Urinary bladder (tissue), 4 donors: ENCODE measurements around the gene CHN2. TPM values are rescaled to one million over a fixed set of nuclear protein-coding genes. Genes with fewer than 3 reads are reported as not detected.
A peak's percentile ranks its signal among the peaks of the same experiment; 100 is the strongest.

ENCODE experiments used
- DNase-seq: peaks from one replicate; pipeline ENCODE4 v3.0.0-alpha.2; 2015; ENCODE audit errors: extremely low spot score
- H3K27ac ChIP-seq: one replicate; pipeline ENCODE4 v1.5.1; 2013; ENCODE audit warnings: low read depth, mild to moderate bottlenecking, moderate library complexity
- H3K36me3 ChIP-seq: one replicate; pipeline ENCODE4 v1.6.1; 2013; ENCODE audit warnings: mild to moderate bottlenecking, moderate library complexity; ENCODE audit not compliant: insufficient read depth
- H3K4me1 ChIP-seq: one replicate; pipeline ENCODE4 v1.6.1; 2013; ENCODE audit warnings: mild to moderate bottlenecking, moderate library complexity; ENCODE audit not compliant: insufficient read depth
- H3K4me3 ChIP-seq: one replicate; pipeline ENCODE4 v1.5.1; 2013; ENCODE audit warnings: low read depth, low read length
- WGBS: extraction: QIAGEN DNeasy Blood & Tissue Kit; methylation state at CpG from one replicate; pipeline ENCODE4 v1.1.7; 2013; 5-methylcytosine and 5-hydroxymethylcytosine counted together
- polyA plus RNA-seq: library from polyadenylated mRNA; stranded (reverse); fragments of 200-250 nt; gene quantifications from one replicate; pipeline ENCODE4 v1.2.3, GENCODE V29; 2013
- total RNA-seq: library from RNA; depleted of rRNA; stranded (reverse); fragments of >200 nt; gene quantifications from one replicate; pipeline ENCODE4 v1.2.3, GENCODE V29; 2014
- donor health status: healthy with polysubstance abuse.
- donor health status: healthy.

The CHN2 gene
- total and polyA plus RNA-seq, 2 donors: 6.8 to 14.5 TPM

DNA sequence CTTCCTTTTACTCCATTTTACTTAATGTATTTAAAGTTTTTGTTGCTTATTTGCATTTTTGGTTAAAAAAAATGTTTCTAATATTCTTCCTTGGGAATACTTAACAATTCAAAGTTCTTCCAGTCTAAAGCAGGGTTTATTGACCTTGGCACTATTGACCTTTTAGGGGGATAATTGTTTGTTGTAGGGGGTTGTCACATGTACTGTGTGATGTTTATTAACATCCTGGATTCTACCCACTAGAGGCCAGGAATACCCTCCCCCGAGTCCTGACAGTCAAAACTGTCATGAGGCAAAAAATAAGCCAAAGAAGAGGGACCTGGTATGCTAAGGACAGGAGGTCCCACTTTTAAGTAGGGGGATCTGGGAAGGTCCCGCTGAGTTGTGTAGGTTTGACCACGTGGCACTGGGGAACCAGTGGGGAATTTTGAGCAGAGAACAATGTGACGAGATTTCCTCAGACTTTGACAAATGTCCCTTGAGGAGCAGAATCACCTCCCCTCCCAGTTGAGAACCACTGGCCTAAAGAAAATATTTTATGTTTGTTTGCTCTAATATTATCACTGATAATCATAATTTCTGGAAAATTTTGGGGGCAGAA, 190.7 kb downstream of the CHN2 start:
- no peaks in the 10 kb centered on the region for H3K4me1 ChIP-seq
- no peak for DNase-seq
- H3K36me3 ChIP-seq: no peaks in the 10 kb centered on the region
- H3K4me3 ChIP-seq: no peak overlapping the region
- 86% methylated on average over 4 of the region's 4 CpGs for WGBS
- no peak overlapping the region for H3K27ac ChIP-seq

- no peaks in the 10 kb centered on the region for H3K36me3 ChIP-seq
- no peak for DNase-seq
- no peak overlapping the region for H3K27ac ChIP-seq
- H3K4me3 ChIP-seq: no peak overlapping the region
- whole genome bisulfite sequencing: 64% methylated on average over 4 of the region's 4 CpGs
- H3K4me1 ChIP-seq: no peaks in the 10 kb centered on the region
These were observed 191.7 kb downstream of the CHN2 start for GRCh38 chr7:29386196-29386765.

- Histone ChIP-seq H3K27ac (no peak overlapping the region), H3K36me3 (no peaks in the 10 kb centered on the region), H3K4me3 (no peak overlapping the region), H3K4me1 (no peaks in the 10 kb centered on the region)
- no peak for DNase-seq
- 57% methylated on average over 1 of the region's 1 CpG for WGBS
These were observed 196.7 kb downstream of the CHN2 start for GRCh38 chr7:29391262-29391661.

DNA sequence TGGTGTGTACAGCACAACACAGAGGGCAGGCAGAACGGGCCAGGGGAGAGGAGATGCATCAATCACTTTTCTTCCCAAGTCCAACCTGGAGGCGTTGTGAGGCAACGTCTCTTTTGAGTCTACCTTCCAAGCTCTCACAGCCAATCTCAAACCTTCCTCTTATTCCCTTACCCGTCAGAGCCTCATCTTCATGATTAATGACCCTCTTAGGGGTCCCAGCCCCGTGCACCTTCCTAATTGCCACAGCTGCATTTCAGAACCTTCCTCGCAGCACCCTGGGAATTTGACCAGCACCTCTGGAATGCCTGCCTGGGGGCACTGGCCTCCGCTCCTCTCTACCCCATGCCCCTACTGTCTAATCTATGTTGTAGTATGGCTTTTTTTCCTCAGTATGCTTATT, 199.7 kb downstream of the CHN2 start:
- Histone ChIP-seq H3K4me1 (no peaks in the 10 kb centered on the region), H3K4me3 (no peak overlapping the region), H3K27ac (no peak overlapping the region), H3K36me3 (no peaks in the 10 kb centered on the region)
- no peak for DNase-seq
- 80% methylated on average over 7 of the region's 7 CpGs for WGBS

GRCh38 chr7:29396563-29396962, 202.0 kb downstream of the CHN2 start:
- DNase-seq: no peak
- Histone ChIP-seq H3K27ac (no peak overlapping the region), H3K4me3 (no peak overlapping the region), H3K4me1 (no peaks in the 10 kb centered on the region), H3K36me3 (no peaks in the 10 kb centered on the region)
- 91% methylated on average over 7 of the region's 7 CpGs for WGBS

DNA sequence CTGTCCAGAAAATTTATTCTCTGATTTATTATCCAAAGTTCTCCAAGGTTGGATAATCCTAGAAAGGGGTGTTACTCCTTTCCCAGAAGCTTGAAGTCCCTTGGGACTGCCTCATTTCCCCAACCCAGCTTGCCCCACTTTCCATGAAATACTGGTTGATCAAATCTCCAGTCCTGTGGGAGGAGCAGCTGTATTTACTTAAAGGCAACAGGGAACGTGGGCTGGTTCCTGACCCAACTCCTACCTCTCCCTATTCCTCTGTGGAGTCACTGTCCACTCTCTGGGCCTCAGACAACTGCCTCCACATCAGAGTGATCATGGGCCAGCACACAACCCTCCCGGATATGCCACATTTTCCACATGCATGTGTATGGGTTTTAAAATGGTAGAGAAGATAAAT, 202.8 kb downstream of the CHN2 start:
- Histone ChIP-seq H3K4me3 (no peak overlapping the region), H3K27ac (no peak overlapping the region), H3K36me3 (no peaks in the 10 kb centered on the region), H3K4me1 (no peaks in the 10 kb centered on the region)
- DNase-seq: no peak
- WGBS: 68% methylated on average over 2 of the region's 2 CpGs

DNA sequence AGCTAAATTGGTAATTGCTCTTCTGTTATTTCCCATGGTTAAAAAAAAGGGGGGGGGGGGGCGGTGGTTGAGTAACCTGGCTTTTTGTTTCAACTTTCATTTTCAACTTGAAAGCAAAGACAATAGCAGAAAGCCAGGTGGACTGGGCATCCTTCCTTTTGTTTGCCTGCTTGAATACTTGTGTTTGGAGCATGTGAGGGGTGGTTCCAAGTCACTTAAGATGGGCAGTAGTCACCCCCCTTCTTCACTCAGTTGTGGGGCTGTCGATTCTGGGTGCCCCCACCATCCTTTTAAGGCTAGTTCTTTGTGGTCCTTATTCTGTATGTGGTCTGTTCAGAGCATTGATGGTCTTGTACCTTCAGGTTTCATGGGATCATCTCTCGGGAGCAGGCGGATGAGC, 203.4 kb downstream of the CHN2 start:
- no peaks in the 10 kb centered on the region for H3K36me3 ChIP-seq
- 89% methylated on average over 4 of the region's 4 CpGs for WGBS
- H3K27ac ChIP-seq: no peak overlapping the region
- no peaks in the 10 kb centered on the region for H3K4me1 ChIP-seq
- no peak for DNase-seq
- H3K4me3 ChIP-seq: no peak overlapping the region

DNA sequence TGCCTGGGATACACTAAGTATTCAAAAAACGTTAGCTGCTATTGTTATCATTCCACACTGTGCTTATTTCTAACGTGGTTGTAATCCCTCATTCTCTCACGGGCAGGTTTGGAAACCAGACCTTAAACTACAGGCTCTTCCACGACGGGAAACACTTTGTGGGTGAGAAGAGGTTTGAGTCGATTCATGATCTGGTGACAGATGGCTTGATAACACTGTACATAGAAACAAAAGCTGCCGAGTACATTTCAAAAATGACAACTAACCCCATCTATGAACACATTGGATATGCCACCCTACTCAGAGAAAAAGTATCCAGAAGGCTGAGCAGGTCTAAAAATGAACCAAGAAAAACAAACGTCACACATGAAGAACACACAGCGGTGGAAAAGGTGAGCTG, 205.9 kb downstream of the CHN2 start:
- 70% methylated on average over 9 of the region's 9 CpGs for WGBS

GRCh38 chr7:29401769-29402168, 207.2 kb downstream of the CHN2 start:
- Histone ChIP-seq H3K36me3 (no peaks in the 10 kb centered on the region), H3K4me1 (no peaks in the 10 kb centered on the region), H3K4me3 (no peak overlapping the region), H3K27ac (no peak overlapping the region)
- 71% methylated on average over 11 of the region's 11 CpGs for WGBS
- DNase-seq: no peak

More for the DNA sequence above, 205.9 kb downstream of the CHN2 start:
- Histone ChIP-seq H3K4me1 (no peaks in the 10 kb centered on the region), H3K36me3 (no peaks in the 10 kb centered on the region), H3K4me3 (no peak overlapping the region), H3K27ac (no peak overlapping the region)
- no peak for DNase-seq

DNA sequence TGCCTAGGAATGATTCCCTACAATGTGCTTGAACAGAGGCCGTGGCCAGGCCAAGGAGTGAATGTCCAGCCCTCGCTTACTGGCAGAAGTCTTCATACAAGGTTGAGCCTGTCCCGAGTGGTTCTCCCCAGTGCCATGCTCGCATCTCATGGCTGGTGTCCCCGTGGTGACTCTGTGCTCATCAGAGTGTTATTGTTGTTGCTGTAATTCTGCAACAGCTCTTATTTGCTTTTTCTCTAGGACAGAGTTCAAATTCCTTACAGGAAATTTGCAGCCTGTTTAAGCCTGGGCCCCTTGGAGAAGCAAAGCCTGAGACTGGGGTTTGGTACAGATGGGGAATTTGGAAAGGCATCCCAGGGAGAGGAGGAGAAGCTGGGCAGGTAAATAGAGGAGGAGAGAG, 211.3 kb downstream of the CHN2 start:
- Histone ChIP-seq H3K4me3 (no peak overlapping the region), H3K27ac (no peak overlapping the region), H3K36me3 (no peaks in the 10 kb centered on the region), H3K4me1 (no peaks in the 10 kb centered on the region)
- DNase-seq: no peak
- 87% methylated on average over 5 of the region's 5 CpGs for WGBS

- H3K4me1 ChIP-seq: no peaks in the 10 kb centered on the region
- no peaks in the 10 kb centered on the region for H3K36me3 ChIP-seq
- DNase-seq: no peak
- no peak overlapping the region for H3K4me3 ChIP-seq
- WGBS: 92% methylated on average over 6 of the region's 6 CpGs
- no peak overlapping the region for H3K27ac ChIP-seq
These were observed 211.8 kb downstream of the CHN2 start for GRCh38 chr7:29406366-29406765.

- no peaks in the 10 kb centered on the region for H3K4me1 ChIP-seq
- H3K36me3 ChIP-seq: no peaks in the 10 kb centered on the region
- no peak overlapping the region for H3K27ac ChIP-seq
- no peak overlapping the region for H3K4me3 ChIP-seq
- DNase-seq: peak; percentile 64
- 19% methylated on average over 7 of the region's 7 CpGs for WGBS
These were observed 214.3 kb downstream of the CHN2 start for GRCh38 chr7:29408841-29409243.

DNA sequence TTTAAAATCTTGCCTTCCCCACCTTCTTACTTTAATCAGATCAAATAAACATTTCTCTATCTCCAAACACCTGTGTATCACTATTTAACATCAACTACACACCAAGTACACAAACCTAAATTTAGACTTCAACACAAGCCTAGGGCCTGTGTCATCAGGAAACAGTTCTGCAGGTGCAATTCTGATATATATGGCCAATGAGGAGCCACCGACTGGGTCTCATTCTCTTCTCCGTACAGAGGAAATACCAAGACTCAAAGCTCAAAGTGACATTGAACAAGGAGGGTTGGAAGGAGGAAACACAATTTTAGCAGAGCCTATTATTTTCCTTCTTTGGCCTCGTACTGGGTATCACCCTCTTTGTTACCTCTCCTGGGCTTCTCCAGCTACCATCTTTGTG, 216.4 kb downstream of the CHN2 start:
- no peak overlapping the region for H3K4me3 ChIP-seq
- H3K36me3 ChIP-seq: no peaks in the 10 kb centered on the region
- DNase-seq: no peak
- H3K27ac ChIP-seq: no peak overlapping the region
- no peaks in the 10 kb centered on the region for H3K4me1 ChIP-seq
- WGBS: 80% methylated on average over 3 of the region's 3 CpGs

- DNase-seq: no peak
- H3K4me1 ChIP-seq: no peaks in the 10 kb centered on the region
- 78% methylated on average over 3 of the region's 3 CpGs for WGBS
- H3K27ac ChIP-seq: no peak overlapping the region
- no peaks in the 10 kb centered on the region for H3K36me3 ChIP-seq
- H3K4me3 ChIP-seq: no peak overlapping the region
These were observed 218.3 kb downstream of the CHN2 start for GRCh38 chr7:29412912-29413311.
